Caco-2 (cell line): ENCODE measurements around the gene AMPD2. TPM values are rescaled to one million over a fixed set of nuclear protein-coding genes. Genes with fewer than 3 reads are reported as not detected.

Source experiments
- BruUV-seq: library from RNA; stranded (reverse); fragments of 400-500 nt; replicated peaks from 2 replicates; lab custom pipeline; 2021; lab: Mats Ljungman, UMichigan
- CTCF ChIA-PET: fragments of 300-600 bp; sonication (Branson Sonifier 250); formaldehyde crosslinking; loops from one replicate; lab custom pipeline; 2022; ENCODE audit warnings: antibody characterized with exemption; lab: Charles Lee
- POLR2A ChIA-PET: fragments of 300-600 bp; sonication (Branson Sonifier 250); formaldehyde crosslinking; loops from one replicate; lab custom pipeline; 2022; ENCODE audit warnings: antibody characterized with exemption; lab: Charles Lee
- DNase-seq, 2 experiments: peaks; one replicate each; pipeline versions ENCODE4 v3.0.0 to v3.0.0-alpha.2; 2020 to 2022
- H3K27me3 ChIP-seq: replicated peaks from 2 replicates; pipeline ENCODE4 v1.6.0; 2011; ENCODE audit warnings: low read length; ENCODE audit not compliant: control insufficient read depth, insufficient read depth
- H3K36me3 ChIP-seq: 2 replicates; pipeline ENCODE4 v1.5.1; 2011; ENCODE audit warnings: low read length; ENCODE audit not compliant: control insufficient read depth, insufficient read depth
- H3K4me1 ChIP-seq: fragments of 250-450 bp; sonication (Bioruptor Pico); 2 replicates; pipeline ENCODE4 v1.5.1; 2020; ENCODE audit warnings: mild to moderate bottlenecking
- H3K4me3 ChIP-seq: 2 replicates; pipeline ENCODE4 v1.5.1; 2011; ENCODE audit warnings: low read depth, mild to moderate bottlenecking, control low read depth, low read length
- H3K9me3 ChIP-seq: fragments of 250-450 bp; sonication (Bioruptor Pico); 2 replicates; pipeline ENCODE4 v1.5.1; 2020; ENCODE audit warnings: mild to moderate bottlenecking, moderate library complexity
- H3K27ac Mint-ChIP-seq: one replicate; pipeline ENCODE4 v1.8.0; 2022; ENCODE audit warnings: mixed read lengths; ENCODE audit not compliant: unreplicated experiment
- H3K27me3 Mint-ChIP-seq: one replicate; pipeline ENCODE4 v1.8.0; 2022; ENCODE audit warnings: mixed read lengths; ENCODE audit not compliant: insufficient read depth, unreplicated experiment
- H3K36me3 Mint-ChIP-seq: one replicate; pipeline ENCODE4 v1.8.0; 2022; ENCODE audit warnings: mild to moderate bottlenecking, mixed read lengths; ENCODE audit not compliant: insufficient read depth, unreplicated experiment
- H3K4me1 Mint-ChIP-seq: one replicate; pipeline ENCODE4 v1.8.0; 2022; ENCODE audit warnings: low read depth, mixed read lengths; ENCODE audit not compliant: unreplicated experiment
- H3K4me3 Mint-ChIP-seq: one replicate; pipeline ENCODE4 v1.8.0; 2022; ENCODE audit warnings: mild to moderate bottlenecking, moderate library complexity, mixed read lengths; ENCODE audit not compliant: unreplicated experiment
- H3K9me3 Mint-ChIP-seq: one replicate; pipeline ENCODE4 v1.8.0; 2022; ENCODE audit warnings: mixed read lengths; ENCODE audit not compliant: unreplicated experiment
- intact Hi-C: fragments of 100-400 bp; cut with micrococcal nuclease; formaldehyde crosslinking; loops from one replicate; pipeline ENCODE4 v1.10.0; 2022; ENCODE audit not compliant: unreplicated experiment
- total RNA-seq: library from RNA; stranded (reverse); gene quantifications from 2 replicates; pipeline ENCODE4 v1.2.3, GENCODE V29; 2022
- TF ChIP-seq, protein P1 (sequence below), 2 experiments: fragments of 200-600 bp in 1 of 2; IDR thresholded peaks; 1 replicate in 1 of 2; 2 replicates in 1 of 2; pipeline versions ENCODE4 v1.5.1 to v1.8.0; 2011 to 2022; ENCODE audit warnings: antibody characterized with exemption in 1 of 2, control low read depth in 1 of 2, inconsistent platforms in 1 of 2, low read depth in 1 of 2, low read length in 1 of 2, mild to moderate bottlenecking in 1 of 2, moderate library complexity in 1 of 2; ENCODE audit not compliant: insufficient read depth in 1 of 2, severe bottlenecking in 1 of 2, unreplicated experiment in 1 of 2

Gene AMPD2
- total RNA-seq, 1 experiment from 2014 or later: 40.3 TPM

DNA sequence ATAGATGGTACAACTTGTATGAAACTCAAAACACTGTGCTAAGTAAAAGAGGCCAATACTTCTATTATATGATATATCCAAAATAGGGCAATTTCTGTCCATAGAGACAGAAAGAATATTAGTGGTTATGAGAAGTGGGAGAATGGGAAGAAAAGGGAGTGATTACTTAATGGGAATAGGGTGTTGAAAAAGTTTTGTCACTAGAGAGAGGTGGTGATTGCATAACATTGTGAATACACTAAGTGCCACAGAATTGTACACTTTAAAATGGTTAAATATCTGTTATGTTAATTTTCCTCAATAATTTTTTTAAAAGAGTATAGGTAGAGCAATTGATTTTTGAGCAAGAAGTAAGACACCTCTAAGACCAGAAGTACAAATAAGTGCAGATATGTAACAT lies 30.0 kb upstream of the AMPD2 start:
- Histone ChIP-seq H3K27me3 (no peaks in the 10 kb centered on the region), H3K4me1 (no peaks in the 10 kb centered on the region; the same call in 1 of the 2 replicates), H3K9me3 (no peaks in the 10 kb centered on the region), H3K4me3 (no peak overlapping the region), H3K36me3 (no peaks in the 10 kb centered on the region)
- DNase-seq: no peak
- Mint-ChIP-seq H3K9me3 (no peaks in the 10 kb centered on the region), H3K27ac (no peak overlapping the region), H3K36me3 (peaks cover 47% of the 10 kb centered on the region), H3K4me1 (peaks cover 10% of the 10 kb centered on the region), H3K27me3 (no peaks in the 10 kb centered on the region), H3K4me3 (no peak overlapping the region)
- ChIA-PET POLR2A (no interaction called here), CTCF (no interaction called here)
- intact Hi-C loops: loop anchor here (1.0 kb wide), 1 partner anchor 43 kb away; no protein-coding TSS in a partner anchor
- TF ChIP-seq, protein P1, sequence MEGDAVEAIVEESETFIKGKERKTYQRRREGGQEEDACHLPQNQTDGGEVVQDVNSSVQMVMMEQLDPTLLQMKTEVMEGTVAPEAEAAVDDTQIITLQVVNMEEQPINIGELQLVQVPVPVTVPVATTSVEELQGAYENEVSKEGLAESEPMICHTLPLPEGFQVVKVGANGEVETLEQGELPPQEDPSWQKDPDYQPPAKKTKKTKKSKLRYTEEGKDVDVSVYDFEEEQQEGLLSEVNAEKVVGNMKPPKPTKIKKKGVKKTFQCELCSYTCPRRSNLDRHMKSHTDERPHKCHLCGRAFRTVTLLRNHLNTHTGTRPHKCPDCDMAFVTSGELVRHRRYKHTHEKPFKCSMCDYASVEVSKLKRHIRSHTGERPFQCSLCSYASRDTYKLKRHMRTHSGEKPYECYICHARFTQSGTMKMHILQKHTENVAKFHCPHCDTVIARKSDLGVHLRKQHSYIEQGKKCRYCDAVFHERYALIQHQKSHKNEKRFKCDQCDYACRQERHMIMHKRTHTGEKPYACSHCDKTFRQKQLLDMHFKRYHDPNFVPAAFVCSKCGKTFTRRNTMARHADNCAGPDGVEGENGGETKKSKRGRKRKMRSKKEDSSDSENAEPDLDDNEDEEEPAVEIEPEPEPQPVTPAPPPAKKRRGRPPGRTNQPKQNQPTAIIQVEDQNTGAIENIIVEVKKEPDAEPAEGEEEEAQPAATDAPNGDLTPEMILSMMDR (IDR thresholded peaks at IDR 0.05; ENCODE audit: insufficient read depth in 1 of 2, low read depth in 1 of 2, low read length in 1 of 2, severe bottlenecking in 1 of 2, unreplicated experiment in 1 of 2): no peak
- BruUV-seq: no TSS peak

DNA sequence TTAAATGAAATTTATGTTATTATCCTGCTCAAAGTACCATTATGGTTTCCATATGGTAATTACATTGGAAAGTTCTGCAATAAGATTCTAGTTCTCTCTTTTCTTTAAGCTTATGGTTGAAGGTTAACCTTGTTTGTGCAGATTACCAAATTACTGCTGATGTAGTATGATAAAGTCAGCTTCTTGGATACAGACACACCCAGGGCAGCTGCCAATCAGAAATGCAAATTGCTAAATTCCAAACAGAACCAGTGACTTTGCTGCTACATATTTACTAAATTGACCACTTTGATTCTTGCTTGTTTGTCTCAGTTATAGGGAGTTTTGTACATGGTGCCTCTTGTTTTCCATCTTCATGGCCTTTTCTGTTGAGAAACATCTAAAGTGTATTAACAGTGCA lies 26.7 kb upstream of the AMPD2 start:
- no peaks in the 10 kb centered on the region for H3K36me3 ChIP-seq
- TF ChIP-seq, protein P1 (IDR thresholded peaks at IDR 0.05; ENCODE audit: insufficient read depth in 1 of 2, low read depth in 1 of 2, low read length in 1 of 2, severe bottlenecking in 1 of 2, unreplicated experiment in 1 of 2): no peak
- H3K27me3 ChIP-seq: no peaks in the 10 kb centered on the region
- H3K9me3 ChIP-seq: no peaks in the 10 kb centered on the region
- no peak for DNase-seq
- H3K4me3 ChIP-seq: no peak overlapping the region
- H3K4me1 Mint-ChIP-seq: peaks cover 10% of the 10 kb centered on the region
- H3K27me3 Mint-ChIP-seq: no peaks in the 10 kb centered on the region
- TSS peak; percentile 35 for BruUV-seq
- no peaks in the 10 kb centered on the region for H3K9me3 Mint-ChIP-seq
- no peaks in the 10 kb centered on the region for H3K4me1 ChIP-seq
- intact Hi-C loops: no loop called here
- H3K27ac Mint-ChIP-seq: no peak overlapping the region
- ChIA-PET CTCF (no interaction called here), POLR2A (no interaction called here)
- no peak overlapping the region for H3K4me3 Mint-ChIP-seq
- peaks cover 49% of the 10 kb centered on the region for H3K36me3 Mint-ChIP-seq

DNA sequence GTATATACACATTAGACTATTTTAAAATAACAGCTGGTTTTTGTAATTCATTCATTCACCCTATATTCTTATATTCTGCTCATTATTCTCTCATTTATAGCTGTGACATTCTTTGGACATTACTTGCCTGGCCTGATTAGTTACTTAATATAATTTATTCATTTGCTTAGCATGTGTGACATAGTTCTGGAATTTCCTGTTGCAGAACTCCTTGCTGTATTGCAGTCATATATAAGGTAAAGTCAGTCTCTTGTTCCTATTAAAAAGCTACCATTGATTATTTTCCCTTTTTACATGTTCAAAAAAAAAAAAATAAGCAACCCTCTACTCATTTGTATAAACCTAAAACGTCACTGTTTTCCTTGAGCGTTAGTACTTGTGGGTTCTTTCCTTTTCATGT lies 24.1 kb upstream of the AMPD2 start:
- DNase-seq: no peak
- Mint-ChIP-seq H3K27ac (no peak overlapping the region), H3K36me3 (peaks cover 47% of the 10 kb centered on the region), H3K4me3 (no peak overlapping the region), H3K9me3 (no peaks in the 10 kb centered on the region), H3K27me3 (no peaks in the 10 kb centered on the region), H3K4me1 (no peaks in the 10 kb centered on the region)
- Histone ChIP-seq H3K27me3 (no peaks in the 10 kb centered on the region), H3K4me3 (no peak overlapping the region), H3K36me3 (no peaks in the 10 kb centered on the region), H3K4me1 (no peaks in the 10 kb centered on the region), H3K9me3 (no peaks in the 10 kb centered on the region)
- CTCF ChIA-PET: no interaction called here
- intact Hi-C loops: no loop called here
- POLR2A ChIA-PET: no interaction called here
- TF ChIP-seq, protein P1 (IDR thresholded peaks at IDR 0.05; ENCODE audit: insufficient read depth in 1 of 2, low read depth in 1 of 2, low read length in 1 of 2, severe bottlenecking in 1 of 2, unreplicated experiment in 1 of 2): no peak
- no TSS peak for BruUV-seq
